H1 (cell line): ENCODE data around the gene ORC5. TPM values are rescaled to one million over a fixed set of nuclear protein-coding genes. Genes with fewer than 3 reads are reported as not detected.

ENCODE experiments used
- CTCF ChIA-PET: fragments of 300-600 bp; sonication (Branson Sonifier 250); formaldehyde crosslinking; loops from one replicate; lab custom pipeline; 2021; ENCODE audit not compliant: partially characterized antibody; lab: Charles Lee
- POLR2A ChIA-PET: fragments of 300-600 bp; sonication (Branson Sonifier 250); formaldehyde crosslinking; loops from one replicate; lab custom pipeline; 2021; ENCODE audit warnings: inconsistent platforms; ENCODE audit not compliant: partially characterized antibody; lab: Charles Lee
- DNase-seq, 2 experiments: peaks; one replicate each; pipeline versions ENCODE4 v3.0.0 to v3.0.0-alpha.2; 2010 to 2022; ENCODE audit warnings: low spot score in 2 of 2, low read depth in 1 of 2, mixed read lengths in 1 of 2
- FAIRE-seq: peaks from 2 replicates; lab custom pipeline; 2011; peaks lifted over from hg19 to GRCh38; lab: Jason Lieb, UNC
- H2AFZ ChIP-seq: 2 replicates; pipeline ENCODE4 v1.8.1; 2012; ENCODE audit warnings: low read length, inconsistent platforms
- H2AK5ac ChIP-seq: 2 replicates; pipeline ENCODE4 v1.6.1; 2013; ENCODE audit warnings: low read depth, low read length
- H2BK120ac ChIP-seq: replicated peaks from 2 replicates; pipeline ENCODE3; 2013; ENCODE audit warnings: low read depth, low read length, inconsistent platforms
- H2BK12ac ChIP-seq: 2 replicates; pipeline ENCODE4 v1.6.1; 2013; ENCODE audit warnings: low read depth, low read length
- H2BK15ac ChIP-seq: 2 replicates; pipeline ENCODE4 v1.6.1; 2013; ENCODE audit warnings: low read length
- H2BK20ac ChIP-seq: 2 replicates; pipeline ENCODE4 v1.6.1; 2013; ENCODE audit warnings: low read length
- H2BK5ac ChIP-seq: 2 replicates; pipeline ENCODE4 v1.6.1; 2013; ENCODE audit warnings: low read depth, low read length
- H3K14ac ChIP-seq: 2 replicates; pipeline ENCODE4 v1.6.1; 2013; ENCODE audit warnings: inconsistent platforms; ENCODE audit not compliant: insufficient read length
- H3K18ac ChIP-seq: 2 replicates; pipeline ENCODE4 v1.6.1; 2013; ENCODE audit warnings: low read length; ENCODE audit errors: extremely low read depth
- H3K23ac ChIP-seq: 2 replicates; pipeline ENCODE4 v1.6.1; 2013; ENCODE audit warnings: inconsistent platforms; ENCODE audit not compliant: insufficient read length
- H3K23me2 ChIP-seq: 2 replicates; pipeline ENCODE4 v1.6.1; 2013; ENCODE audit warnings: low read depth, low read length
- H3K27ac ChIP-seq: 2 replicates; pipeline ENCODE4 v1.6.1; 2011; ENCODE audit warnings: low read depth, low read length, inconsistent platforms
- H3K27me3 ChIP-seq, 4 experiments: replicated peaks in 1 of 4; 1 replicate in 1 of 4; 2 replicates in 3 of 4; pipeline versions ENCODE4 v1.6.1 to v1.8.1; 2011 to 2013; ENCODE audit warnings: low read length in 3 of 4, mild to moderate bottlenecking in 3 of 4, inconsistent platforms in 2 of 4, mixed read lengths in 2 of 4, moderate library complexity in 1 of 4; ENCODE audit not compliant: control insufficient read depth in 3 of 4, insufficient read depth in 3 of 4; ENCODE audit errors: extremely low read depth in 1 of 4
- H3K36me3 ChIP-seq, 4 experiments: 2 replicates each; pipeline versions ENCODE4 v1.6.1 to v1.8.1; 2011 to 2013; ENCODE audit warnings: mild to moderate bottlenecking in 4 of 4, low read length in 3 of 4, moderate library complexity in 2 of 4, control low read depth in 1 of 4, inconsistent platforms in 1 of 4; ENCODE audit not compliant: insufficient read depth in 4 of 4, control insufficient read depth in 2 of 4
- H3K4ac ChIP-seq: replicated peaks from 2 replicates; pipeline ENCODE3; 2013; ENCODE audit warnings: low read length, low read depth, mixed read lengths, inconsistent platforms; ENCODE audit not compliant: insufficient read length
- H3K4me1 ChIP-seq, 4 experiments: replicated peaks in 1 of 4; 1 replicate in 1 of 4; 2 replicates in 3 of 4; pipeline versions ENCODE4 v1.6.1 to v1.8.1; 2011 to 2013; ENCODE audit warnings: low read length in 3 of 4, inconsistent platforms in 2 of 4, mixed read lengths in 1 of 4; ENCODE audit not compliant: insufficient read depth in 4 of 4, control insufficient read depth in 3 of 4
- H3K4me2 ChIP-seq, 2 experiments: 2 replicates each; pipeline versions ENCODE4 v1.6.1 to v1.8.1; 2011 to 2013; ENCODE audit warnings: low read depth in 2 of 2, low read length in 2 of 2, control low read depth in 1 of 2, inconsistent platforms in 1 of 2, mild to moderate bottlenecking in 1 of 2; ENCODE audit not compliant: insufficient read depth in 1 of 2
- H3K4me3 ChIP-seq, 4 experiments: fragments of 200-600, 300-600 bp in 1 of 4; sonication (generic), shearing (Covaris generic), sonication (Bioruptor Twin) in 1 of 4; 2 replicates each; pipeline versions ENCODE4 v1.5.1 to v1.8.1; 2011 to 2016; ENCODE audit warnings: low read length in 4 of 4, low read depth in 3 of 4, control low read depth in 2 of 4, inconsistent platforms in 2 of 4, mild to moderate bottlenecking in 2 of 4, mixed read lengths in 1 of 4, moderate library complexity in 1 of 4; ENCODE audit not compliant: insufficient read depth in 2 of 4; ENCODE audit errors: extremely low read depth in 1 of 4
- H3K56ac ChIP-seq: replicated peaks from 2 replicates; pipeline ENCODE3; 2013; ENCODE audit warnings: low read depth, mild to moderate bottlenecking, mixed read lengths, low read length, inconsistent platforms; ENCODE audit not compliant: insufficient read length
- H3K79me1 ChIP-seq: 2 replicates; pipeline ENCODE4 v1.6.1; 2013; ENCODE audit warnings: low read depth, low read length, control low read depth
- H3K79me2 ChIP-seq, 2 experiments: 2 replicates each; pipeline versions ENCODE4 v1.6.1 to v1.8.1; 2012 to 2013; ENCODE audit warnings: low read length in 2 of 2, mild to moderate bottlenecking in 2 of 2, inconsistent platforms in 1 of 2; ENCODE audit not compliant: insufficient read depth in 2 of 2, control insufficient read depth in 1 of 2
- H3K9ac ChIP-seq, 4 experiments: replicated peaks in 1 of 4; 1 replicate in 1 of 4; 2 replicates in 3 of 4; pipeline versions ENCODE4 v1.6.1 to v1.8.1; 2011 to 2013; ENCODE audit warnings: low read depth in 3 of 4, low read length in 3 of 4, control low read depth in 2 of 4, mild to moderate bottlenecking in 2 of 4, moderate library complexity in 2 of 4, inconsistent platforms in 1 of 4; ENCODE audit errors: extremely low read depth in 1 of 4
- H3K9me3 ChIP-seq, 2 experiments: 2 replicates each; pipeline versions ENCODE4 v1.6.1 to v1.8.1; 2012 to 2013; ENCODE audit warnings: mild to moderate bottlenecking in 2 of 2, moderate library complexity in 2 of 2, control low read depth in 1 of 2, inconsistent platforms in 1 of 2, low read depth in 1 of 2, low read length in 1 of 2, mixed read lengths in 1 of 2; ENCODE audit not compliant: insufficient read depth in 2 of 2
- H4K20me1 ChIP-seq, 2 experiments: replicated peaks in 1 of 2; 2 replicates each; pipeline versions ENCODE3 to v1.8.1; 2011 to 2013; ENCODE audit warnings: inconsistent platforms in 2 of 2, low read length in 2 of 2, mild to moderate bottlenecking in 1 of 2; ENCODE audit not compliant: insufficient read depth in 2 of 2, control insufficient read depth in 1 of 2
- H4K5ac ChIP-seq: 2 replicates; pipeline ENCODE4 v1.6.1; 2013; ENCODE audit warnings: low read length, low read depth, mixed read lengths, inconsistent platforms; ENCODE audit not compliant: insufficient read length
- H4K8ac ChIP-seq: 2 replicates; pipeline ENCODE4 v1.8.0; 2013; ENCODE audit warnings: mild to moderate bottlenecking, moderate library complexity, low read length, inconsistent platforms; ENCODE audit not compliant: insufficient read depth; ENCODE audit errors: extremely low read depth
- H4K91ac ChIP-seq: replicated peaks from 2 replicates; pipeline ENCODE3; 2013; ENCODE audit warnings: low read length, mixed read lengths, inconsistent platforms; ENCODE audit not compliant: insufficient read length
- EZH2 ChIP-seq: fragments of 200-600 bp; sonication (generic); IDR thresholded peaks from 2 replicates; pipeline ENCODE4 v1.7.1; 2012; ENCODE audit warnings: low read depth, mild to moderate bottlenecking, moderate library complexity, low read length, inconsistent platforms; ENCODE audit not compliant: severe bottlenecking
- GABPA ChIP-seq: IDR thresholded peaks from 2 replicates; pipeline ENCODE4 v1.6.1; 2011; ENCODE audit warnings: mild to moderate bottlenecking, low read length, moderate library complexity, borderline replicate concordance; ENCODE audit not compliant: insufficient read depth
- RBBP5 ChIP-seq: IDR thresholded peaks from 2 replicates; pipeline ENCODE4 v1.7.1; 2012; ENCODE audit warnings: low read depth, mild to moderate bottlenecking, inconsistent platforms, low read length, moderate library complexity, borderline replicate concordance
- RFX5 ChIP-seq: IDR thresholded peaks from 2 replicates; pipeline ENCODE4 v1.6.1; 2011; ENCODE audit warnings: low read depth, low read length, improper control_type of control experiment, borderline replicate concordance
- SAP30 ChIP-seq: fragments of 300-600 bp; sonication (generic); IDR thresholded peaks from 2 replicates; pipeline ENCODE4 v1.7.1; 2012; ENCODE audit warnings: low read length, moderate library complexity, mild to moderate bottlenecking, inconsistent platforms; ENCODE audit not compliant: insufficient read depth, insufficient replicate concordance
- SIX5 ChIP-seq: IDR thresholded peaks from 2 replicates; pipeline ENCODE4 v1.6.1; 2011; ENCODE audit warnings: mild to moderate bottlenecking, low read depth, low read length
- SP2 ChIP-seq: IDR thresholded peaks from 2 replicates; pipeline ENCODE4 v1.6.1; 2012; ENCODE audit warnings: mild to moderate bottlenecking, low read length, inconsistent platforms
- WGBS, 2 experiments: shearing (Covaris generic) in 1 of 2; methylation state at CpG; one replicate each; pipeline versions ENCODE4 v1.1.6 to v1.1.7; 2013 to 2015; ENCODE audit warnings: low lambda C conversion rate in 2 of 2, mixed read lengths in 2 of 2, inconsistent platforms in 1 of 2, low coverage in 1 of 2, missing lambda C conversion rate in 1 of 2; ENCODE audit not compliant: insufficient replicate concordance in 2 of 2, insufficient coverage in 1 of 2, insufficient read length in 1 of 2; ENCODE audit errors: extremely low coverage in 1 of 2, missing lambda C conversion rate in 1 of 2; 5-methylcytosine and 5-hydroxymethylcytosine counted together
- polyA plus RNA-seq, 7 experiments: library from polyadenylated mRNA; depleted of rRNA in 3 of 7; stranded (reverse) in 5 of 7; unstranded in 2 of 7; fragments of >200 nt in 5 of 7; fragments of 200-250 nt in 2 of 7; gene quantifications; 1 replicate in 5 of 7; 2 replicates in 1 of 7; 4 replicates in 1 of 7; pipeline versions ENCODE4 v1.2.1 to v1.2.3, GENCODE V29; 2011 to 2013; ENCODE audit warnings: missing spikeins in 2 of 7, mixed read lengths in 2 of 7
- total RNA-seq: library from RNA; stranded (reverse); fragmentation: NEBNext Ultra II Directional; extraction: Animal tissue kit (Norgen Biotek cat#: 25700); gene quantifications from 2 replicates; pipeline ENCODE4 v1.2.1, GENCODE V29; 2021

The ORC5 gene
- total and polyA plus RNA-seq, 2 of the 8 experiments (the other 6 are each of a cell fraction or from before 2014, with no cell fraction given) = 7.7 to 19.9 TPM

GRCh38 chr7:104142147-104142546 lies 65.7 kb downstream of the ORC5 start:
- Histone ChIP-seq H3K18ac (no peak overlapping the region), H2BK15ac (no peak overlapping the region), H3K9me3 (no peaks in the 10 kb centered on the region), H3K27me3 (no peaks in the 10 kb centered on the region), H2AFZ (no peak overlapping the region), H3K27ac (no peak overlapping the region), H3K23me2 (no peaks in the 10 kb centered on the region), H3K79me2 (no peaks in the 10 kb centered on the region), H3K4ac (no peak overlapping the region), H4K20me1 (peaks cover 0 to 2% of the 10 kb centered on the region in 2 experiments), H2BK12ac (no peak overlapping the region), H3K56ac (no peak overlapping the region), H4K5ac (no peak overlapping the region), H4K91ac (no peak overlapping the region), H4K8ac (no peak overlapping the region), H3K23ac (no peak overlapping the region), H3K14ac (no peak overlapping the region), H3K36me3 (no peaks in the 10 kb centered on the region), H3K4me2 (no peak overlapping the region), H2BK20ac (no peak overlapping the region), H3K79me1 (no peaks in the 10 kb centered on the region), H3K4me1 (no peaks in the 10 kb centered on the region), H3K4me3 (no peak overlapping the region), H2BK5ac (no peak overlapping the region), H2BK120ac (no peak overlapping the region), H3K9ac (no peak overlapping the region), H2AK5ac (no peak overlapping the region)
- ChIA-PET POLR2A (no interaction called here), CTCF (no interaction called here)
- 100% methylated on average over 2 of the region's 2 CpGs; no CpG with 5 or more reads in 1 of the 2 experiments for WGBS, 2 experiments
- DNase-seq = no peak
- no peak for FAIRE-seq
- TF ChIP-seq SIX5 (no peak), SP2 (no peak), RBBP5 (no peak), EZH2 (no peak), SAP30 (no peak), RFX5 (no peak), GABPA (no peak)
